Coronary artery (tissue), 2 donors: ENCODE results near the gene RTTN.

Source experiments
- DNase-seq: peaks from one replicate; pipeline ENCODE4 v3.0.0-alpha.2; 2017; ENCODE audit warnings: low spot score
- H3K27ac ChIP-seq, 2 donors: fragments of 200-600 bp; sonication (generic); one replicate each; pipeline ENCODE4 v1.5.1; 2016 to 2019
- H3K4me3 ChIP-seq: fragments of 200-600 bp; sonication (generic); 2 replicates; pipeline ENCODE4 v1.5.1; 2016; ENCODE audit warnings: mild to moderate bottlenecking, moderate library complexity
- TF ChIP-seq, protein P1 (sequence below): fragments of 200-600 bp; sonication (generic); IDR thresholded peaks from one replicate; pipeline ENCODE4 v1.5.1; 2019; ENCODE audit warnings: antibody characterized with exemption

The RTTN gene

DNA sequence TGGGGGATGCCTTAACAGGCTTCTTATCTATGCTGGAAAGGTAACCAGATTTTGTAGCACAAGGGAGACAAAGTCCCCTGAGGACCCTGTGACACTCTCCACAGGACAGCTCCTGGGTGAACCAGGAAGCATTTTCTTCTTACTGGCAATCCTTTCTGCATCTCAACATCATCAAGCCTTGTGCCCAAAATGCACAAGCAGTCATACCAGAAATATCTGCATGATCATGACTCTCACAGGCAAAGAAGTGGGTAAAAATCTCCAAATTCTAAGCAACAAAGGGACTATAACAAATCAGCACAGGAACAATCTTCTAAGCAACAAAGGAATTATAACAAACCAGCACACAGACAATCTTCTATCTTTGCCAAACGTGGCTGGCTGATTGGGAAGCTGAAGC lies 158.7 kb downstream of the RTTN start:
- TF ChIP-seq, protein P1, sequence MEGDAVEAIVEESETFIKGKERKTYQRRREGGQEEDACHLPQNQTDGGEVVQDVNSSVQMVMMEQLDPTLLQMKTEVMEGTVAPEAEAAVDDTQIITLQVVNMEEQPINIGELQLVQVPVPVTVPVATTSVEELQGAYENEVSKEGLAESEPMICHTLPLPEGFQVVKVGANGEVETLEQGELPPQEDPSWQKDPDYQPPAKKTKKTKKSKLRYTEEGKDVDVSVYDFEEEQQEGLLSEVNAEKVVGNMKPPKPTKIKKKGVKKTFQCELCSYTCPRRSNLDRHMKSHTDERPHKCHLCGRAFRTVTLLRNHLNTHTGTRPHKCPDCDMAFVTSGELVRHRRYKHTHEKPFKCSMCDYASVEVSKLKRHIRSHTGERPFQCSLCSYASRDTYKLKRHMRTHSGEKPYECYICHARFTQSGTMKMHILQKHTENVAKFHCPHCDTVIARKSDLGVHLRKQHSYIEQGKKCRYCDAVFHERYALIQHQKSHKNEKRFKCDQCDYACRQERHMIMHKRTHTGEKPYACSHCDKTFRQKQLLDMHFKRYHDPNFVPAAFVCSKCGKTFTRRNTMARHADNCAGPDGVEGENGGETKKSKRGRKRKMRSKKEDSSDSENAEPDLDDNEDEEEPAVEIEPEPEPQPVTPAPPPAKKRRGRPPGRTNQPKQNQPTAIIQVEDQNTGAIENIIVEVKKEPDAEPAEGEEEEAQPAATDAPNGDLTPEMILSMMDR: no peak
- no peak for DNase-seq
- Histone ChIP-seq H3K4me3 (no peak overlapping the region), H3K27ac (peak overlapping the region; percentile 10 to 19)

DNA sequence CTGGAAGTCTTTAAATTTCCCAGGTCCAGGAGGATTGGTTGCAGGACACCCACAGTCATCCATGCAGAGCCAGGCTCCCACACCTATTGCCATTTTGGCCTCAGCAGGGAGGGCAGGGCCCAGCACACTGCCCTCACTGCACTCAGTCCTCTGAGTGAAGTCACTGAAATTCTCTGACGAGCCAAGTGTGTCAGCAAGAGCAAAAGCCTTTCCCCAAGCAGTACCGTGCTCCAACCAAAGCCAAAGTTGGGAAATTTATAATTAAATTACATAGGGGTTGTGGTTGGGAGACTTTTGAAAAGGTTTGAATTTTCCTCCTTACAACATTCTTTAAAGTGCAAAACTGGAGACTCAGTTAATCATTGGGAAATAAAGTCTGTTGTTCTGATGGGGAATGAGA lies 159.3 kb downstream of the RTTN start:
- TF ChIP-seq, protein P1: no peak
- no peak for DNase-seq
- Histone ChIP-seq H3K27ac (peak overlapping the region; percentile 19 to 47), H3K4me3 (no peak overlapping the region)

DNA sequence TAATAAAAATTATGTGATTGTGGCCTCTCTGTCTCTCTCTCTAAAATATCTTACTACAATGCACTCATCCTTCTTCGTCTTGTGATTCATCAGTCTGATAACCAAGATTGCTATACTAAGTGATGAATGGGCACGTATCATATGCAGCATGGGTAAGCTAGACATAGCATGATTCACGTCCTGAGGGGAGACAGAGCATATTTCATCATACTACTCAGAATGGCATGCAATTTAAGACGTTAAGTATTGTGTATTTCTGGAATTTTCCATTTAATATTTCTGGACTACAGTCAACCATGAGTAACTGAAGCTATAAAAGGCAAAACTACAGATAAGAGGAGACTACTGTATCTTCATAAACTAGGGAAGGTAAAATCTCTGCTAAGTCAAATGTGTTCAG lies 160.9 kb downstream of the RTTN start:
- no peak overlapping the region for H3K27ac ChIP-seq
- H3K4me3 ChIP-seq: no peak overlapping the region
- no peak for DNase-seq
- TF ChIP-seq, protein P1: no peak

DNA sequence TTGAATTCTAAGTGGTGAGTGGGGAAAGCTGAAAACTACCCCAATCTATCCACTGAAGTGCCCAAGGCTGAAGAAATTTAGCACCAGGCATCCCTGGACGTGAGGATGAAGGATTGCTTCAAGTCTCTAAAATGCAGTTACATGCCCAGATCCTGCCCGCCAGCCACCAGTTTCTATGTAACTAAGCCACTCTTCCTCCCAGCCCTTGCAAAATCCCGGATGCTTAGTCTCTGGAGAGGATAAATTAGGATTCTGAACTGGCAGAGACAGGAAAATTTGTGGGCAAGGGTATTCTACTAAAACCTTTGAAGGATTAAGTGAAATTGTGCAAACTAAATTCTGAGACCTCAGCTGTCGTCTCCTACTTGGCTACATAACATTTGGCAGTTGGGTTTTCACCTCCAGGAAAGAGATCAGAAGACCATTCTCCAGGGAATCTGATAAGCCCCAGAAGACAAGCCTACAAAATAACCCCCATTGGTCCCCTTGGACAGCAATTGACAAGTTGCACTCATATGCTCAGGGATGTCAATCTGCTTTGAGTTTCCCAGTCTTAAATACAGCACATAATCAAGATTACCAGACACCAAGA lies 163.9 kb downstream of the RTTN start:
- no peak for DNase-seq
- Histone ChIP-seq H3K27ac (no peak overlapping the region), H3K4me3 (no peak overlapping the region)
- TF ChIP-seq, protein P1: no peak

DNA sequence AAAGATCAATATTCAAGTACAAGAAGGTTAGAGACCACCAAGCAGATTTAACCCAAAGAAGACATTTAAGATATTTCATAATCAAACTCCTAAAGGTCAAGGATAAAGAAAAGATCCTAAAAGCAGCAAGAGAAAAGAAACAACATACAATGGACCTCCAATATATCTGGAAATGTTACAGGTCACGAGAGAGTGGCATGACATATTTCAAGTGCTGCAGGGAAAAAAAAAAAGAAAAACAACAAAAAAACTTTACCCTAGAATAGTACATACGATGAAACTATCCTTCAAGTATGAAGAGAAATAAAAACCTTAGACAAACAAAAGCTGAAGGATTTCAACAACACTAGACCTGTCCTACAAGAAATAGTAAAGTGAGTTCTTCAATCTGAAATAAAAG lies 166.3 kb downstream of the RTTN start:
- TF ChIP-seq, protein P1: no peak
- no peak for DNase-seq
- Histone ChIP-seq H3K4me3 (no peak overlapping the region), H3K27ac (no peak overlapping the region)

DNA sequence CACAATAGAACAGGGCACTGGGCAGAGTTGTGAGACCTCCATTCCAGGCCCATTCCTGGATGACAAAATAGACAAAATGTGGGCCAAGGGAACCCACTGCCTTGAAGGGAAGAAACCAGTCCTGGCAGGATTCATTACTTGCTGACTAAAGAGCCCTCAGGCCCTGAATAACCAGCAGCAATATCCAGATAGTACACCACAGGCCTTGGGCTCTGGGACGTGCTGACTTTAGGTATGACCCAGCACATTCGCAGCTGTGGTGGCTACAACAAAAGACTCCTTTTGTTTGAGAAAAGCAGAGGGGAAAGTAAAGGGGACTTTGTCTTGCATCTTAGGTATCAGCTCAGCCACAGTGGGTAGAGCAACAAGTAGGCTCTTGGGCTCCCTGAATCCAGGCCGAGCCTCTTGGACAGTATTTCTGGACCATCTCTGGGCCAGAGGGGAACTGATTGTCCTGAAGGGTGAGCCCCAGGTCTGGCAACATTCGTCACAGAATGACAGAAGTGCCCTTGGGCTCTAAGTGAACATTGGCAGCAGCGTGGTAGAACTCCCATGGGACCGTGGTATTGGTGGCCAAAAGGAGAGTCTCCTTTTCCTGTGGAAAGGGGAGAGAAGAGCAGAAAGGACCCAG lies 167.9 kb downstream of the RTTN start:
- no peak overlapping the region for H3K27ac ChIP-seq
- DNase-seq: no peak
- no peak overlapping the region for H3K4me3 ChIP-seq
- TF ChIP-seq, protein P1: no peak

DNA sequence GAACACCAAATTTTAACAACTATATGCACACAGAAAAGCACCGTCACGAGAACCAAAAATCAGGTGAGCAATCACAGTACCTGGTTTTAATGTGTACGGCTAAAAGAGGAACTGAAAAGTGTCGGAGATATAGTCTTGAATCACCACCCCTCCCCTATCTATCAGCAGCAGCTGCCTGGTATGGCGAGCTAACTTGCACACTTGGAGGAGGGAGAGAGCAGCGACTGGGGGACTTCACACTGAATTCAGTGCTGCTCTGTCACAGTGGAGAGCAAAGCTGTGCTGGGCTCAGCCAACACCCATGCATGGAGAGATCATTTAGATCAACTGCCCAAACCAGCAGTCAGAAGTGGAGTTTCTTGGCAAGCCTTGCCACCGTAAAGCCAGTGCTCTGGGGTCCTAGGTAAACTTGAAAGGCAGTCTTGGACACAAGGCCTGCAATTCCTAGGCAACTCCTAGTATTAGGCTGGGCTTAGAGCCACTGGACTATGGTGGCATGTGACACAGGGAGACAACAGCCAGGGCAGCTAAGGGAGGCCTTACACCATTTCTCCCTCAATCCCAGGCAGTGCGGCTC lies 168.6 kb downstream of the RTTN start:
- TF ChIP-seq, protein P1: no peak
- Histone ChIP-seq H3K4me3 (no peak overlapping the region), H3K27ac (no peak overlapping the region)
- no peak for DNase-seq
